ENCODE data around the gene RNF6.

The RNF6 gene

DNA sequence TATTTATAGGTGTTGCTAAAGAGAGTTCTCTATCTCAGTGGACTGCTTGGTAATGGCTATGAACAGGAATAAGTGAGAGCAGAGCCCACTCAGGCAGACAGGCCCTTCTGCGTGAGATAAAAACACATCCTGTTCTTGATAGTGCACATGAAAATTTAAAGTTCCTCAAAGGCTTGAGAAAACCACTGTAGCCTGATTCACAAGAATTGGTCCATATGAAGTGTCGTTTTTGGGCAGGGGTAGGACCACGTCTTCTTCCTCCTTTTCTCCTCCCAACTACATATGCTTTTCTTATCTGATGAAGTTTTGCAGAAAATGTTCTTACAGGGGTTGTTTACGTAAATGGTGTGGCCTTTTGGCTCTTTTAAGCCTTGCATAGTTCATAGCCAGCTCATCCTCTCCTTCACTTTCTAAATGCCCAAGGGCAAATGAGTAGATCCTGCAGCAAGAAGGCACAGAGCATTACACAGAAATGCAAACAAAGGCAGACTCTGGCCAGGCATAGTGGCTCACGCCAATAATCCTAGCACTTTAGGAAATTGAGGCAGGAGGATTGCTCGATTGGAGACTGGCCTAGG, 53.8 kb downstream of the RNF6 start:
- no peak for DNase-seq

DNA sequence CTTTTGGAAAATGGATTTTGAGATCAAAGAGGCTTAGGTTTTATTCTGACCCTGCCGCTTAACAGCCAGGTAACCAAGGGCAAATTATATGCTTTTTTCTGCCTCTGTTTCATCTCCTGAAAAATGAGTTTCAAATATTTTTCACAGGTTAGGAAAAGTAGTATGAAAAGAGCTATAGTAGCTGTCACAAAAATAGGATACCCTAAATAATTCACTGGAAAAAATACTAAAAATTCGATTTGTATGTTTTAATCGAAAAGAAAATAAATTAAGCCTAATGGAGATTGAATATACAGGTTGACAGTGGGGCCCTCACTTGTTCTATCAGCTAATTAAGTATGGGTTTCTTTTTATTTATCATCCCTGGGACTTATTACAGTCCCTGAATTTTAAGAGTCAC, 58.3 kb downstream of the RNF6 start:
- no peak for DNase-seq

Measured in amygdala (tissue), 56 donors.